Measurements from ENCODE around the gene RTKN.

The RTKN gene

GRCh38 chr2:74474481-74474880 is 32.7 kb upstream of the RTKN start:
- TF ChIP-seq CTCF (conservative IDR thresholded peaks at IDR 0.05; ENCODE audit: low read length) (no peak), EZH2phosphoT487 (IDR thresholded peaks at IDR 0.05; ENCODE audit: borderline replicate concordance) (no peak)
- Histone ChIP-seq H3F3A (ENCODE audit: low read depth) (peaks cover 5% of the 10 kb centered on the region; the same call in 1 of the 2 replicates), H3K36me3 (ENCODE audit: insufficient read depth, low read length) (peaks cover 6% of the 10 kb centered on the region; the same call in 1 of the 2 replicates)

GRCh38 chr2:74472945-74473258 is 31.2 kb upstream of the RTKN start:
- H2AFZ ChIP-seq (ENCODE audit: low read length): peak overlapping the region; percentile 71
- peak overlapping the region; percentile 86 for H3K9ac ChIP-seq (ENCODE audit: low read depth, low read length, poor library complexity, severe bottlenecking)
- H3K36me3 ChIP-seq (ENCODE audit: insufficient read depth, low read length): peaks cover 6% of the 10 kb centered on the region; the same call in 1 of the 2 replicates
- peak overlapping the region; percentile 86 for H3K4me3 ChIP-seq (ENCODE audit: low read length, poor library complexity, severe bottlenecking)
- H3F3A ChIP-seq (ENCODE audit: low read depth): peaks cover 5% of the 10 kb centered on the region; the same call in 1 of the 2 replicates
- no peaks in the 10 kb centered on the region for H3K27me3 ChIP-seq (ENCODE audit: insufficient read depth, low read length, poor library complexity, severe bottlenecking)
- H4K20me1 ChIP-seq (ENCODE audit: insufficient read depth, low read length, poor library complexity, severe bottlenecking): no peaks in the 10 kb centered on the region
- TF ChIP-seq CTCF (conservative IDR thresholded peaks at IDR 0.05; ENCODE audit: low read length): no peak
- TF ChIP-seq EZH2phosphoT487 (IDR thresholded peaks at IDR 0.05; ENCODE audit: borderline replicate concordance): no peak
- peaks cover 16% of the 10 kb centered on the region for H3K4me1 ChIP-seq (ENCODE audit: insufficient read depth, low read length, poor library complexity, severe bottlenecking)
- no peaks in the 10 kb centered on the region for H3K9me2 ChIP-seq (replicated peaks; ENCODE audit: low read depth, low read length)
- no peaks in the 10 kb centered on the region for H3K9me3 ChIP-seq (ENCODE audit: insufficient read depth, low read depth, low read length)
- peak overlapping the region; percentile 92 for H3K4me2 ChIP-seq (ENCODE audit: low read depth, low read length, poor library complexity, severe bottlenecking)
- peaks cover 14% of the 10 kb centered on the region; the same call in 1 of the 2 replicates for H3K79me2 ChIP-seq (ENCODE audit: insufficient read depth, low read length)

More at GRCh38 chr2:74474481-74474880, 32.7 kb upstream of the RTKN start:
- peaks cover 20% of the 10 kb centered on the region for H3K79me2 ChIP-seq (ENCODE audit: insufficient read depth, low read length)
- H3K9me2 ChIP-seq (replicated peaks; ENCODE audit: low read depth, low read length): no peaks in the 10 kb centered on the region
- no peaks in the 10 kb centered on the region for H3K27me3 ChIP-seq (ENCODE audit: insufficient read depth, low read length, poor library complexity, severe bottlenecking)
- no peak overlapping the region for H3K4me2 ChIP-seq (ENCODE audit: low read depth, low read length, poor library complexity, severe bottlenecking)
- no peaks in the 10 kb centered on the region for H4K20me1 ChIP-seq (ENCODE audit: insufficient read depth, low read length, poor library complexity, severe bottlenecking)
- no peak overlapping the region for H2AFZ ChIP-seq (ENCODE audit: low read length)
- H3K4me3 ChIP-seq (ENCODE audit: low read length, poor library complexity, severe bottlenecking): no peak overlapping the region
- H3K9ac ChIP-seq (ENCODE audit: low read depth, low read length, poor library complexity, severe bottlenecking): no peak overlapping the region
- H3K9me3 ChIP-seq (ENCODE audit: insufficient read depth, low read depth, low read length): no peaks in the 10 kb centered on the region
- H3K4me1 ChIP-seq (ENCODE audit: insufficient read depth, low read length, poor library complexity, severe bottlenecking): peaks cover 20% of the 10 kb centered on the region

GRCh38 chr2:74472086-74472944 is 30.6 kb upstream of the RTKN start, which contains the start of gene MRPL53:
MRPL53 (minus strand) TSS chr2:74472680; CDS start chr2:74472660, 20 bp downstream.
- Histone ChIP-seq H3K9me2 (replicated peaks; ENCODE audit: low read depth, low read length) (no peaks in the 10 kb centered on the region), H3K9ac (ENCODE audit: low read depth, low read length, poor library complexity, severe bottlenecking) (peak within 1 kb of the TSS; percentile 86), H4K20me1 (ENCODE audit: insufficient read depth, low read length, poor library complexity, severe bottlenecking) (no peaks in the 10 kb centered on the region), H2AFZ (ENCODE audit: low read length) (peak within 1 kb of the TSS; percentile 87), H3K9me3 (ENCODE audit: insufficient read depth, low read depth, low read length) (no peaks in the 10 kb centered on the region), H3K4me2 (ENCODE audit: low read depth, low read length, poor library complexity, severe bottlenecking) (peak within 1 kb of the TSS; percentile 92), H3K4me3 (ENCODE audit: low read length, poor library complexity, severe bottlenecking) (peak within 1 kb of the TSS; percentile 86), H3K79me2 (ENCODE audit: insufficient read depth, low read length) (peaks cover 14% of the 10 kb centered on the region; the same call in 1 of the 2 replicates), H3K4me1 (ENCODE audit: insufficient read depth, low read length, poor library complexity, severe bottlenecking) (peaks cover 16% of the 10 kb centered on the region), H3K36me3 (ENCODE audit: insufficient read depth, low read length) (peaks cover 6% of the 10 kb centered on the region; the same call in 1 of the 2 replicates), H3K27me3 (ENCODE audit: insufficient read depth, low read length, poor library complexity, severe bottlenecking) (no peaks in the 10 kb centered on the region), H3F3A (ENCODE audit: low read depth) (peaks cover 5% of the 10 kb centered on the region; the same call in 1 of the 2 replicates)
- TF ChIP-seq CTCF (conservative IDR thresholded peaks at IDR 0.05; ENCODE audit: low read length): 0 out of 2 replicates have a peak, but pooled peaks have one; percentile 10
- no peak for TF ChIP-seq EZH2phosphoT487 (IDR thresholded peaks at IDR 0.05; ENCODE audit: borderline replicate concordance)

Data from Loucy (cell line).